Measurements from ENCODE around the gene KDELR3. TPM values are rescaled to one million over a fixed set of nuclear protein-coding genes. Genes with fewer than 3 reads are reported as not detected.

Gene KDELR3
- total RNA-seq, 1 donor from 2014 or later: not detected

DNA sequence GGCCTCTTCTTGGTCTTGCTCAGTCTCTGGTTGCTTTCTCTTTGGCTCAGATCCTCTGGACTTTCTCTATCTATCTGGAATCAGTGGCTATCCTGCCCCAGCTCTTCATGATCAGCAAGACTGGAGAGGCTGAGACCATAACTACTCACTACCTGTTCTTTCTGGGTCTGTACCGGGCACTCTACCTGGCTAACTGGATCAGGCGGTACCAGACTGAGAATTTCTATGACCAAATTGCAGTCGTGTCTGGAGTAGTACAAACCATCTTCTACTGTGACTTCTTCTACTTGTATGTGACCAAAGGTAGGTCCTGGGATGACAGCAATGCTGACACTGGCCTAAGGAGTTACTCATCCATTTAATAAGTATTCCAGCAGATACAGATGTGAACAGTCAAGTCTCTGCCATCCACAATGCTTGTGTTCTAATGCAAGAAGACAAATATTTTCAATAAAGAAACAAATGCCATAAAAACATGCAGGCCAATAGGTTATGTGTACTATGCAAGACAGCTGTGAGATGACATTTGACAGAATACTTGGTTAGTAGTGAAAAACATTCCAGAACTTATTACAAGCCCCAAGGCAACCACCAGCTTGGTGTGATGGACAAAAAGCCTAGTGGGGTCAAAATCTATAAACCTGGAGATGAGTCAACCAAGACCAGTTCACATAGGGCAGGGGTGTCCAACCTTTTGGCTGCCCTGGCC is 13.4 kb downstream of the KDELR3 start:
- Mint-ChIP-seq H3K27ac (ENCODE audit: unreplicated experiment) (no peak overlapping the region), H3K4me1 (ENCODE audit: low read depth, unreplicated experiment) (no peaks in the 10 kb centered on the region)

DNA sequence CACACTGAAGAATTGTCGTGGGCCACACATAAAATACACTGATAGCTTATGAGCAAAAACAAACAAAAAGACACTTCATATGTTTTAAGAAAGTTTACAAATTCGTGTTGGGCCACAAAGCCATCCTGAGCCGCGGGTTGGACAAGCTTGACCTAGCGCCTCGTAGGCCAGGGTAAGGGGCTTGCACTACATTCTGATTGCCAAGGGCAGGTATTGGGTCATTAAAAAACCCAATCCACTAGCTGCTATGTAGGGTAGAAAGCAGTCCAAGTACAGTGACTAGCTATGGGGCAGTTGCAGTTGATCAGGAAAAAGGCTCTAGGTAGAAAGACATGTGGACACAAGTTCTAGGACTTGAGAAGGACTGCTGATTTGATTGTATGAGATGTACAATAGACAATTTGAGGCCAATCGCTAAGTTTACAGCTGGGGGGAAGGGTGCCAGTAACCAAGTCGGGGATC is 14.0 kb downstream of the KDELR3 start:
- Mint-ChIP-seq H3K27me3 (ENCODE audit: unreplicated experiment) (peaks cover 3% of the 10 kb centered on the region), H3K36me3 (ENCODE audit: unreplicated experiment) (no peaks in the 10 kb centered on the region), H3K27ac (ENCODE audit: unreplicated experiment) (no peak overlapping the region), H3K4me1 (ENCODE audit: low read depth, unreplicated experiment) (peaks cover 1% of the 10 kb centered on the region), H3K4me3 (ENCODE audit: unreplicated experiment) (no peak overlapping the region), H3K9me3 (ENCODE audit: unreplicated experiment) (peaks cover 2% of the 10 kb centered on the region)
- TF ChIP-seq, protein P1, sequence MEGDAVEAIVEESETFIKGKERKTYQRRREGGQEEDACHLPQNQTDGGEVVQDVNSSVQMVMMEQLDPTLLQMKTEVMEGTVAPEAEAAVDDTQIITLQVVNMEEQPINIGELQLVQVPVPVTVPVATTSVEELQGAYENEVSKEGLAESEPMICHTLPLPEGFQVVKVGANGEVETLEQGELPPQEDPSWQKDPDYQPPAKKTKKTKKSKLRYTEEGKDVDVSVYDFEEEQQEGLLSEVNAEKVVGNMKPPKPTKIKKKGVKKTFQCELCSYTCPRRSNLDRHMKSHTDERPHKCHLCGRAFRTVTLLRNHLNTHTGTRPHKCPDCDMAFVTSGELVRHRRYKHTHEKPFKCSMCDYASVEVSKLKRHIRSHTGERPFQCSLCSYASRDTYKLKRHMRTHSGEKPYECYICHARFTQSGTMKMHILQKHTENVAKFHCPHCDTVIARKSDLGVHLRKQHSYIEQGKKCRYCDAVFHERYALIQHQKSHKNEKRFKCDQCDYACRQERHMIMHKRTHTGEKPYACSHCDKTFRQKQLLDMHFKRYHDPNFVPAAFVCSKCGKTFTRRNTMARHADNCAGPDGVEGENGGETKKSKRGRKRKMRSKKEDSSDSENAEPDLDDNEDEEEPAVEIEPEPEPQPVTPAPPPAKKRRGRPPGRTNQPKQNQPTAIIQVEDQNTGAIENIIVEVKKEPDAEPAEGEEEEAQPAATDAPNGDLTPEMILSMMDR (IDR thresholded peaks at IDR 0.05; ENCODE audit: partially characterized antibody, unreplicated experiment): no peak
- DNase-seq: no peak

More for the DNA sequence above, 13.4 kb downstream of the KDELR3 start:
- TF ChIP-seq, protein P1 (IDR thresholded peaks at IDR 0.05; ENCODE audit: partially characterized antibody, unreplicated experiment): no peak
- H3K9me3 Mint-ChIP-seq (ENCODE audit: unreplicated experiment): peaks cover 2% of the 10 kb centered on the region
- peaks cover 3% of the 10 kb centered on the region for H3K27me3 Mint-ChIP-seq (ENCODE audit: unreplicated experiment)
- no peak for DNase-seq
- no peaks in the 10 kb centered on the region for H3K36me3 Mint-ChIP-seq (ENCODE audit: unreplicated experiment)
- no peak overlapping the region for H3K4me3 Mint-ChIP-seq (ENCODE audit: unreplicated experiment)

DNA sequence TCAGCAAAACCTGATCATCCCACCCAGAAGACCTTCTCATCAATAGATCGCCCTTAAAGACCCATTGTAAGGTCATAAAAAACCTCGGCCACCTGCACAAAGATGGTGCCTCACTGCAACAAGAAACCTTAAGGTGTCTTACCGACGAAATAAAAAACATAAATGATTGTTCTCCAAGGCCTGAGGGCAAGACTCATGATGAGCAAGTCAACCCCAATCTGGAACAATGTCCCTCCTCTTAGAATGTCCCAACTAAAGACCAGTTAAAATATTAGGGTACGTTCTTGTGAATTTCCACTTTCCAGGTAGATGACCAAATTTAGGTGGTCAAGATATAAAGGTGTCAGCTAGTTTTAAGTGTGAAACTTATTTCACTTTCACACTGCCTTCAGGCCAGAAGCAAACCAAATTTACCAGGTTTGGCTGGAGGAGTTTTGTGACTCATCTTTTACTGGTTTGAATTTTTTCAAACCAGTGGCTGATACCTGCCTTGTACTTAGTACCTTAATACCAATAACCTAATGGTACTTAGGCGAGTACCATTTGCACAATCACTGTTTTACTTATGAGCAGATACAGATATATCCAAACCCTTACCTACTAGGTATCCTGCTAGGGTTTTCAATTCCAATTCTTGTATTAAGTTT is 14.9 kb downstream of the KDELR3 start:
- peaks cover 2% of the 10 kb centered on the region for H3K9me3 Mint-ChIP-seq (ENCODE audit: unreplicated experiment)
- DNase-seq: no peak
- peaks cover 1% of the 10 kb centered on the region for H3K4me1 Mint-ChIP-seq (ENCODE audit: low read depth, unreplicated experiment)
- TF ChIP-seq, protein P1 (IDR thresholded peaks at IDR 0.05; ENCODE audit: partially characterized antibody, unreplicated experiment): no peak
- no peak overlapping the region for H3K27ac Mint-ChIP-seq (ENCODE audit: unreplicated experiment)
- H3K27me3 Mint-ChIP-seq (ENCODE audit: unreplicated experiment): peaks cover 3% of the 10 kb centered on the region
- H3K4me3 Mint-ChIP-seq (ENCODE audit: unreplicated experiment): no peak overlapping the region
- no peaks in the 10 kb centered on the region for H3K36me3 Mint-ChIP-seq (ENCODE audit: unreplicated experiment)

DNA sequence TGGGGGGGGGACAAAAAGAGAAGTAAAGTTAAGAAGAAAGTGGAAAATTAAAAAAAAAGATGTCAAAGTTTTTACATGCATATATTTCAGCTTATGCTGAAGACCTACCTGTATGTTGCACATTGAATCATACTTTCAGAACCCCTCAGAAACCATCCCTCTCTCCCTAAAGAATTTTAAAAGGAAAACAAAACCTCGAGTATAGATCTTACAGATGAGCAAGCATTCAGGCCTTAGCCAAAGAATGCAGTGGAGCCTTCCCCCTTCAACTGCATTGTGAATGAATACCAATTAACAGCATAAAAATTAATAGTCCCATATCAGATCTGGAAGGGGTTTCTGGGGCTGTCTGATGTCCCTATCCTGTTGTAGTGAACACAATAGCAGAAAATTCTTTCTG is 16.3 kb downstream of the KDELR3 start:
- DNase-seq: no peak
- Mint-ChIP-seq H3K4me3 (ENCODE audit: unreplicated experiment) (no peak overlapping the region), H3K36me3 (ENCODE audit: unreplicated experiment) (no peaks in the 10 kb centered on the region), H3K9me3 (ENCODE audit: unreplicated experiment) (no peaks in the 10 kb centered on the region), H3K4me1 (ENCODE audit: low read depth, unreplicated experiment) (peaks cover 1% of the 10 kb centered on the region), H3K27me3 (ENCODE audit: unreplicated experiment) (peaks cover 3% of the 10 kb centered on the region), H3K27ac (ENCODE audit: unreplicated experiment) (no peak overlapping the region)
- TF ChIP-seq, protein P1 (IDR thresholded peaks at IDR 0.05; ENCODE audit: partially characterized antibody, unreplicated experiment): no peak

DNA sequence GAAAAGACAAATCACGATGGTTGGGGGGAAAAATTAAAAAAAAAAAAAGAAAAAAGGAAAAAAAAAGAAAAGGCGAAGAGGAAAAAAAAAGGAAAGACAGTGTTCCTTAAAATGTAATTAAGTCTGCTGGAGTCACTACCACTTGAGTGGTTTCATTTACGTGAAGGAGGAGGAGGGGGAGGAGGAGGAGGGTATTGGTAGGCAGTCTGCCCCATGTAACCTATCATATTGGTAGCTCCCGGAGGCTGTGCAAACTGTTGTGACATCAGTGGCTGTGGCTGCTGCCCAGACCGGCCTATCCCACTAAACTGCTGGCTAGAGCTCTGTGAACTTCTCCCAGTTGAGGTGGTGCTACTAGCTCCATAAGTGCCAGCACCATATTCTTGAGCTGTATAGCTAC is 17.9 kb downstream of the KDELR3 start:
- DNase-seq: no peak
- peak overlapping the region; percentile 14 for H3K27ac Mint-ChIP-seq (ENCODE audit: unreplicated experiment)
- H3K27me3 Mint-ChIP-seq (ENCODE audit: unreplicated experiment): peaks cover 3% of the 10 kb centered on the region
- H3K4me1 Mint-ChIP-seq (ENCODE audit: low read depth, unreplicated experiment): peaks cover 1% of the 10 kb centered on the region
- no peaks in the 10 kb centered on the region for H3K9me3 Mint-ChIP-seq (ENCODE audit: unreplicated experiment)
- H3K36me3 Mint-ChIP-seq (ENCODE audit: unreplicated experiment): no peaks in the 10 kb centered on the region
- TF ChIP-seq, protein P1 (IDR thresholded peaks at IDR 0.05; ENCODE audit: partially characterized antibody, unreplicated experiment): no peak
- H3K4me3 Mint-ChIP-seq (ENCODE audit: unreplicated experiment): no peak overlapping the region
